Midbrain (tissue), 1 donor: ENCODE data around the gene GLS.
"Not testable (repeated sequence)": the region's sequence is repeated elsewhere in the genome, so short reads cannot be mapped to it uniquely, and the experiment has no call there.

Experiments used
- DNase-seq: peaks from one replicate; lab custom pipeline; 2025; lab: John Stamatoyannopoulos, UW

GLS gene

DNA sequence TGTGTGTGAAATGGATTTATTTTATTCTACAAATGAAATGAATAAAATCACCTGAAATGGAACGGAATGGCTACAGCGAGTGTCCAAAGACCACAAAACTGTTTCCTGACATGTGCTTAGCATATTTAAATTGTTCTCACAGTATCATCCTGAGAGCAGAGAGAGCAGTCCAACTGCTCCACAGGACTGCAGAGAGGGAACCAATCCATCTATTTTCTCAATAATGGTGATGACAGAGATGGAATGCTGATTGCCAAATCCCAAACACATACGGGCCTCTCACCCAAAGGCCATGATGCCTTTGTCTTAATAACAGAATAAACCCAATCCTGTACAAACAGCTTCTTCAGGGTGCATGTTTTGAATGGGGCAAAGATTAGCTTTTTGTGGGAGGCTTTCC is 92.2 kb downstream of the GLS start:
- DNase-seq, result no peak

DNA sequence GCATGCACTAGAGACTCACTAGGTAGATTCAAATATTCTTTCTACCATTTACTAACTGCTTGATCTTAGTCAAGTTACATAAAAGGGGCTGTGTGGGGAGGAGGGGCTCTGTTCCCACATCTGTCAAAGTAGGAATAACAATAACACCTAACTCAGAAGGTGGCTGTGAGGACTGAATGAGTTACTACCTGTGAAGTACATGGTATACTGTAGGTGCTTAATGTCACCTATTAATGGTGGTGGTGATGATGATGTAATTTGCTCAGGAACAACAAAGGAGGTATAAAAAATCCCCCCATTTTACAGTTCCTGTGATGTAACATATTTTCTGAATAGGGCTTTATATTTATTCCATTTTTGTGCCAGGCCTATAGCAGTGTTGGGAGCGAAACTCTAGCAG is 92.6 kb downstream of the GLS start:
- DNase-seq, result no peak

DNA sequence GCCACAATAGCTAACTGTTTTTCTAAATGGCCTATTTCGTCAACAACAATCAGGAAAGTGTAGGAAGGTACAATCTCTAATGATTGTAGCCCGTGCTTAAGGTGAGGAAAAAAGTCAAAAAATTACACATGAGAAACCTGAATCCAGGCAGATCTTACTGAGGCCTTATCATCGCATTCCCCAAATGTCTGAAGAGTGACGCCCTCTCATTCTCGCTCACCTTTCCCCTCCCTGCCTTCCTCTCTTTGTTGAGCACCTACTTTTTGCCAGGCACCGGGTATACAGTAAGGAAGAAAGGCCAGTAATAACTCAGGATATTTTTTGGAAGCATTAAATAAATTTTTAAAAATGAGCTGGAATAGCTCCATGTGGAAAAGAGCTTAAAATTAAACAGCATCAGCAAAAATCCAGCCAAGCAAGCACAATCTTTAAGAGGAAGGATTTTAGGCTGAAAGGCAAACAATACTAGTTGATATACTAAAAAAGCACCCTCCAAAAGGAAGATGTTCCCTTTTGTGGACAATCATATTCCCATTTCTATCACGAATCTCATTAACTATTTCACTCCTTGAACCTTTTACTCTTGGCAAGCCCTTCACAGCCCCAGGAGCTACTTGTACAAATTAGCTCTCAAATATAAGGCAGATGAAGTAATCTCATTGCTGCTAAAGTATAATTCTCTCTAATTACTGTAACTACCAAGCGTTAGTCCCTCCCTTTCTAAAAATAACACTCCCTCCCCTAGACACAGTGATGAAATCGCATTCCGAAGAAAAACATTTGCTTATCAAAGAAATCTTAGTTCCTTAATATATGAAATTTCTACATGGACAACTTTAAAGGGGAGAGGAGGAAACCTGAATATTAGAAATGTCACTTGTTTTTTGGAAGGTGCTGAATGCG is 93.4 kb downstream of the GLS start:
- DNase-seq, result no peak

DNA sequence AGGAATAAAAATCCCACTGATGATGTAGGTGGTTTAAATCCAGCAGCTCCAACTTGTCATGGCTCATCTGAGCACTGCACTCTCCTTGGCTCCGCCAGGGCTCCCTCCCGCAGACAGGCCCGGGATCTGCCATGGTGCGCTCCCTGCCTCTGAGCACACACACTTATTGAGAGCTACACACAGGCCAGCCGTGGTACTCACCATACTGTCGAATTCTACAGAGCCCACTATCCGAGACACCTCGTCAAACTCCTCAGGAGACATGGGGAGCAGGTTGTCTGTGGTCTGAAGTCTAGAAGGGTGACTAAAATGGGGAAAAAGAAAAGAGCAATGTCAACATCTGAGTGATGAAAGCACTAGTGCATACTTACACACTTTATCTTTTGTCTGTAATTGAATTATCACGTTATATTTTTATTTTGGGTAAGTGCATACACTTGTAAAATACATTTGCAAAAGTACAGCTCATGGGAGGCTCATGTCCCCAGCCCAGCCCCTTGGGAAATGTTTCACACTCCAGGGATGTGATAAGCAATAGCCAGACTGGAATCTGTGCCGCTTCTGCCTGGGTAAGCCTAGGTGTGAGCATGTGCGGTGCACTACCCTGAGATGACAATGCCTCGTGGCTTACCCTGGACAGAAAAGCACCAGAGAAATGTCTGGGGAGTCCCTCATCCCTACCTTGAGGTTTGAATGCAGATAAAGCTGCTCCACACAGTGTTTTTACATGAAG is 94.2 kb downstream of the GLS start:
- no peak for DNase-seq

DNA sequence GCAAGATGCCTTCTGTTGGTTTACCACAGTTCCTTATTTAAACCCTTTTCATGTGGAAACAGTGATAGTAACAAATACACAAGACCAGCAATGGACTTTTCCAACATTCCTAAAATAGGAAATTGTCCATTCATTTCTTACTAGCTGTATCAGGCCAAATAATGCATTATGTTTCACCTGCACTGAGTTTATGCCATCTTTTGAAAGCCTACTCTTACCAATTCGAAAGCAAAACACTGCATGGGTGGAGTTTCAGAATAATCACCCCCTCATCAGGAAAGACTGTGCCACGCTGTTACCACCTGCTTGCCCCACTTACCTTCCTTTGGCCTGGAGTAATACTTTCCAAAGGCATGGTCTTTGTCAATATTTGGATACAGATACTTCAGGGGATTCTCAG is 95.9 kb downstream of the GLS start:
- DNase-seq, result no peak

DNA sequence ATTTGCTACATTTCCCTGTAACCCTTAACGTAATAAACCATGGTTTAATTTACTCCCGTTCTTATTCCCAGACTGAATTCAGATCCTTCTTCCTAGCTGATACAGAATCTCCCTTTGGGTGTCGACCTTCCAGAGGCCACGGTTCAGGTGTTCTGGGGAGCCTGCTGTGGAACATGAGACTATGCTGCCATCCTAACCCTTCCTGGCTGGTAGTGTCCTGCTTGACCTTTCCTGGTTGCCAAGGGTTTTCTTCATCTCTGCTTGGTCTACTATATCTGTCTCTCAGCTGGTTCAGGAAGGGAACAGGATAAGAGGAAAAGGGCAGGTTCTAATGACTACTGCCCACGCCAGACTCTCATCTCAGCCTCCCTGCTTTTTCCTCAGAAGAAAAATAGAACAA is 96.9 kb downstream of the GLS start:
- no peak for DNase-seq

DNA sequence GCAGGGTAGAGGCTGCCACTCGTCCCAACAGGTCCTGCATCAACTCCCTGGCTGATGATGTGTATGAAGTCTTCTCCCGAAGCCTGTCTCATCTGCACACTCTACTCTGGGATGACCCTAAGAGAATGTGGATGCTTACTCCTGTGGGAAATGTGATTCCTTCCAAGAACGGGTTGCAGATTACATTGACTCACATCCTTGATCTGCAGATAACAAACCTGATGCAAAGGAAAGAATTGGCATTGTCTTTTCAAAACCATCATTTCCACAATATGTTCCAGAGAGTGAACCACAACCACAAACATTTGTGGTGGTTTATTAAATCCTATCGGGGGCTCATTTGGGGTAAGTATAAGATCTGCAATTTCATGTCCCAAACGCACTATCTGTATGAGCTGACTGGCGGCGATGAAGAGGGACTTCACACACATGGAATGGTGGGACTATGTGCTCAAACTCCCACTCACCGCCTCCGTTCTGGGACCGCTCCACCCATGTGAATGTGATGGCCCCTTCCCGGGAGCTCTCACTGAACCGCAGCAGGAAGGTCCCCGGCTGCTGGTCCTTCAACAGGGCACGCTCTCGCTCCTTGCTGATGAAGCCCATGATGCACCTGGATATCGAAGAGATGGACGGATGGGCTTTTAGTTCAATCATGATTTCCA is 97.9 kb downstream of the GLS start:
- no peak for DNase-seq

DNA sequence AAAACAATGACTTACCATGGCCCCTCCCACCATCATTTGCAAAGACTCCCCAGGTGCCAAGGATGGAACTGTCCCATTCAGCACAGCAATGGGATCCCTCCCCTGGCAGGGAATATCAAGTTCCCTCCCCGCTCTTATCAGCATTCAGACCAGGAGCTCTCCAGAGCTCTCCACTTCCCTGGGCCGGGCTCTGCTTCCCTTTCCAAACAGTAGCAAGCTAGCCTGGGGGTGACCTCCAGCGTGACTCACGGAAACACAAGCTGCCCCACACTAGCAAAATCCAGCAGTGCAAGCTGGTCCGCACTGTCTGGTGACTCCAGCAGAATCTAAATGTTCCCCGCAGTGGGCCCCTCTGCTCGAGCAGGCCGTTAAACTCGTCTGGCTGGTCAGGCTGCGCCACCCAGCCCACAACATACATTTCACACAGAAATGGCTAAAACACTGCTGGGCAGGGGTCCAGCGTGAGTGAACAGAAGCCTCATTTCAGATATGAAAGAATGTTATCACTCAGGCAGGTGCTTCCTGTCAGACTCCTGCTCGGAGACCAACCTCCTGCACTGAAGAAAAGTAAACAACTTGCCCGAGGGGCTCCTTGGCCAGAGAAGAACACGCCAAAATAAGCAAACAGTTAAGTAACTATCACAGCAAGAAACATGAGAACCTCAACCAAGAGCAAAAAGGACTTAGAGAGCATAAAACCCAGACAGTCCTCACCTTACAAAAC is 99.4 kb downstream of the GLS start:
- DNase-seq, result no peak

DNA sequence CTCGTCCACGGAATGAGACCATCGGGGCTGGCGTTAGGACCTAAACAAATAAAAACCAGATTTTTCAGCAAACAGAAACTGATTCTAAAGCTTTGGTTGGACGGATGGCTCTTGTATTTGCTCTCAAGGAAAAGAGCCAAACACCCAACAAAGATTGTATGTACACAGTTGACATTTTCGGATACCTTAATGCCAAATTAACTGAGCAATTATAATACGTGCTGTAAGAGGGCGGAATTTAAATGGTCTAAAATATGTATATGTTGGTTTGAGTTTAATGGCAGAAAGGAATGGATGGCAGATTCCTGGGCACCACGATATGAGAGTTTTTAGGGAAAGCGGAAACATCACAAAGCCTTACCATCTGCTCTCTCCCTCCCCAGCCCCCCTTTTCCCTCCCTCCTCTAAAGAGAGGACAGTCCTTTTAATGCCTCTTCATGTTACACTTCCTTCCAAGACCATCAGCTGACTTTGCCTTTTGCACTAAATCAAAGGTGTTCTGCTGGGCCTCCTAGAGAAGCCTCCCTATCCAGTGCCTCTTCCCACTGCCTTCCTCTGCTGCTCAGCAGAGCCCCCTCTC is 100.1 kb downstream of the GLS start:
- no peak for DNase-seq

DNA sequence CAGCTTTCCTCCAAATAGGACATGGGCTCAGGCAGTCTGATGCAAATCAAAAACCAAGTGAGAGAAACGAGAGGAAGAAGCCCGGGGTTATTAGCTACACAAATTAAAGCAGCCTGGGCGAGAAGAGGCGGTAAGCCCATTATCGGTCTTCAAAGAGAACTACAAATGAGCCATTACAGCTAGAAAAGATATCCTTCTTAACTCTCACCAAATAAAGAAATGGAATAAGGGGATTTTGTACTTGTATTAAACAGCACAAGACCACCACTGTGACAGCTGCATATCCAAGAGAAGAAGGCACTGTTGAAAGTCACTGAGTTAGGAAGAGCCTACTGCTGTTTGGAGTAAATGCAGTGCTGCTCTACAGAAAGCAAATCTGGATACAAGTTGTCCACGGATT is 100.7 kb downstream of the GLS start:
- no peak for DNase-seq

DNA sequence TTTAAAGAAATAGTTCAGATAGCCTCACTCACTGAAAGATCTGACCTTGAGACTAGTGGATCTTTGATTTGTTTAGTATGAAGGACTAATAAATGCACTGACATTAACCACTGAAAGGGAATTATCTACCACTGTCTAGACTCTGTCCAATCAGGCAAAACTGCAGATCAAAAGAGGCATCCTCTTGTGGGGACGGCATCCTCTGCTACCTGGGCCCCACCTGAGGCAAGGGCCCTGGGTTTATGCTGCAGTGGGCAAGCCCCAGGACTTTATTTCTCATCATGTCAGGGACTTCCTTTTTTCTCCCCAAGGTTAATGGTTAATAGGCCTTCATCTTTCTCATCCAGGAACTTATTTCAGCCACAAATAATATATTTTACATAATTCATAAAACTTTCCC is 101.1 kb downstream of the GLS start:
- DNase-seq, result no peak

DNA sequence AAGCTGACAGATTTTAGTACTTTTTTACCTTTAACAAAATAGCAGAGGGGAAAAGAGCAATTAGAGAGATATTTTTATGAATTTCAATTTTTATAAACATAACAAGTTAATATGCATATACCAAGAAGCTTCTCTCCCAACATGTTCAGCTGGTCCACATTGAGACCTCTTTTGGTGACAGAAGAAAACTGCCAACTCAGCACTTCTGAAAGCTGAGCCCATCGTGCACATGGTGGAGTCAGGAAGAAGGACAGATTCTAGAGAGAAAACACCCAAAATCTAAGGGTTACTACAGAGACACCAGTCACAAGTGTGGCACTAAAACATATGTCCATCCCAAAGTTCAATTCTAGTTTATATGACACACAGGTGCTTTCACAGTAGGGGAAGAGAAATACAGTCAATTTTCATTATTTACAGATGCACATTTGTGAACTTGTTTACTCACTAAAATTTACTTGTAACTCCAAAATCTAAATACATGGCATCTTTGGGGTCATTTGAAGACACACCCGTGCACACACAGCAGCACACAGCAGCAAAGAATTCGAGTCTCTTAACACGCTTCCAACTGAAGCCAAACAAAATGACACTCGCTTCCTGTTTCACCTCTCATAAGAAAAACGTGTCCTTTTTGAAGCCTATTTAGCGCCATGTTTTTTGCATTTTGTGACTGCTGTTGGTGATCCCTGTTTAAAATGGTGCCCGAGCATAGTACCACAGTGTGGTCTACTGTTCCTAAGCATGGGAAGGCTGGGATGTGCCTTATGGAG is 101.8 kb downstream of the GLS start:
- no peak for DNase-seq

DNA sequence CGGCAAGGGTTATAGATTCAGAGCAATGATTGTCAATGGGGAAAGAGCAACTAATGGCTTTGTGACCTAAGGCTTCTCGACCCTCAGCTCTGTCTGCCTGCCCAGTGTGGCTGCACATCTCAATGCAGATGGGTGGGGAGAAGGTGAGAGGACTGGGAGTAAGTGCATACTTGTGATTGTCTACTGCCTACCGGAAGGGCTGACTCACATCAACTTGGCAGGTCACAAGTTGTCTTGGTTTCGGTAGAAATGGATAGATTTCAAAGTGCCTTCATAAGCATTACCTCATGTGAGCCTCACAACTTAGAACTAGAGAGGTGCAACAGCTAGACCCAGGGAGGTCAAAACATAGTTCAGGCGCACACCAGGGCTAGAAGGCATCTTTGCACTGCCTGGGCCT is 104.0 kb downstream of the GLS start:
- no peak for DNase-seq

DNA sequence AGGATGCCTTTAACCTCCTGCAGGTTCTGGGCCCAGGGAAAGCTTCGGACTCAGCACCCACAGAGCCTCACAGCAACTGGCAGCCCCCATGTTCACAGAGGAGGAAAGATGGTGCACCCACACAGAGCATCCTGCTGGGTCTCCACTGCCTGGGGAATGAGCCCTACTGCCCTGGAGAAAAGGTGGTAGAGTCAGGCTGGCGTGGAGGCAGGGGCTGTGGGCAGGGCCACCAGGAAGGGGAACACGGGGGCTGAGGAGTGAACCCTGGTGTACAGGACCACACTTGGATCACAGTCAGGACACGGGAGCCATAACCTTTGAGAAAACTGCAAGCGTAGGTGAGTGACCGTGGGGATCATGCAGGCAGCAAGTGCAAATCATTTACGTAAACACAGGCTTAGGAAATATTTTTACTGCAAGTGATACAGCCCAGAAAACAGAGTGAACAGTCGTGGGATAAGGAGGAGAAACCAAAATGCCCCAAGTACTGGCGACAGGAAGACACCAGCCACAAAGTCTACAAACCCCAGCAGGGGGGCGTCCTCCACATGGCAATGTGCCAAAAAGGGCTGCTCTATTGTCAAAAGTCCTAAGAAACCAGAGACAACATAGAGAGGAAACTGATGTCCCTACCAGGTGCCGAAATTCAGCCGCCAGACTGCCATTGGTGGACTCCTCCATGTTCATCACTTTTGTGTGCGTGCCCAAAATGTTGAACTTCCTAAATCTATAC is 105.8 kb downstream of the GLS start:
- no peak for DNase-seq

DNA sequence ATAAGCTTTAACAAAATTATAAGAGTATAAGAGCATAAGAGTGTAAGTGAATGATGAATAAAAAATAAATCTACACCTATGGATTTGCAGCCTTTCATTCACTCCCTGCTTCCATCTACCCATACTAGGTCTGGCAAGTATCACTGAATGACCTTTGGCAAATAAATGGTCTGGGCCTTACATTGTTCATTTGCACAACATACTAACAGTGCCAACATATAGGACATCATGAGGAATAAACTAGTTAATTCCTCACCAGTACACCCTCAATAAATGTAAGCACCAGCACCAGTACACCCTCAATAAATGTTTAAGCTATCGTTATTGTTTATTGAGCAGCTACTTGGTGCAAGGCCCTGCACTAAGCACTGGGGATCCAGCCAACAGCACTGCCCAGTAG is 106.5 kb downstream of the GLS start:
- DNase-seq, result no peak

DNA sequence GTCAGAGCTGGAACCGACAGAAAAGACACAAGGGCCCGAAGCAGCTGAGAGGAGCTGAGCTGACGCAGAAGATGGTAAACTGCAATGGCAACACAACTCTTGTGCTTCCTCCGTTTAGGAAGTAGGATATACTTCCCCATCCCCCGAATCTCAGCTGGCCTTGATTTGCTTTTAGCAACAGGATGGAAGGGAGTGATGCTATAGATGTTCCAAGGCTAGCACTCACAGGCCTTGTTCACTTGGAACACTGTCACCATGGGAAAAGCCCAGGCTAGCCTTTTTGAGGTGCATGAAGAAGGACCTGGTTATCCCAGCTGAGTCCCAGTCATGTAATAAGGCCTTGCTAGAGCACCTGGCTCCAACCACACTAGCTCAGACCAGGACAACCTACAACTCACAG is 107.3 kb downstream of the GLS start:
- no peak for DNase-seq

DNA sequence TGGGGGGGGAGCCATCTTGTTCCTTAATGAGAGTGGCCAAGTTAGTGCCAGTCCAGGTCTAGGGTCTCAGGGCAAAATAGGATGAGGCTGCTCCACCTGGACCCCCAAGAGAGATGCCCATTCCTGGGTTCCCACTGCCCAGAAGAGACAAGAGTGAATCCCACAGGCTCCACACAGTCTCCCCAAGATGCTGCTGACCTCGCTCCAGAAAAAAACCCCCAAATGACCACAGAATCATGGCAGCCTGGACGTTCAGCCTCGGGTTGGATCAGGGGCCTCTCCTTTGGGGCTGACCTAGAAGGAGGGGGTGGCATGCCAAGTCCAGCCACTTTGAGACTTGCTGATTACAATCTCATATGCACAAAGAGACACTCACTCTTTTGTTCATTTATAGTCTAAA is 108.3 kb downstream of the GLS start:
- no peak for DNase-seq

DNA sequence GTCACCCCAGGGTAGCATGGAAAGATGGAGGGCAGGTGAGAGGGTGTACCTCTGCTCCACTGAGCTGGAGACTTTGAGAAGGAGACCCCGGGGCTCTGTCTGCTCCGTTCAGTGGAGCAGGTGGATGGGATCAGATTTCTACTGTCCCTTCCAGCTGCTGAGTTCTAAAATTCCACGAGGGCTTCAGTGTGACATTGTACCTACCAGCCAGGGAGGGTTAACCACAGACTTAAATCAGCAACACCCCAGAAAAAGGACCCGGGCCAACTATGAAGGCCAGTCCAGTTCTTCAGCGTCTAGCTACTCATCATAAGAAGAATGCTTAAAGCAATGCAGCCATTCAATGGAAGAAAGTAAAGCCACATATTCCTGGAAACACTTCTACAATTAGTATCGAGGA is 109.5 kb downstream of the GLS start:
- no peak for DNase-seq

DNA sequence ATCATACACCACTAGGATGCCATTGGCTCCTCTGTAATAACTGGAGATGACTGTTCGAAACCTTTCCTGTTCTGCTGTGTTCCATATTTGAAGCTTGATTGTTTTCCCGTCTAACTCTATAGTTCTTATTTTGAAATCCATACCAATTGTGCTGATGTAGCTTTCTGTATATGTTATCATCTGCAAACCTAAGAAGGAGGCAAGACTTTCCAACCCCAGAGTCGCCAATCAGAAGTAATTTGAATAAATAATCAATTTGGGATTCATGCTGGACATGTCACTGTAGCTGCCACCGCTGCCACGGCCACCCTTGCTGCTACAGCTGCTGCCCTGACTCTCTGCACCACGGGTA is 112.6 kb downstream of the GLS start:
- DNase-seq, result no peak

DNA sequence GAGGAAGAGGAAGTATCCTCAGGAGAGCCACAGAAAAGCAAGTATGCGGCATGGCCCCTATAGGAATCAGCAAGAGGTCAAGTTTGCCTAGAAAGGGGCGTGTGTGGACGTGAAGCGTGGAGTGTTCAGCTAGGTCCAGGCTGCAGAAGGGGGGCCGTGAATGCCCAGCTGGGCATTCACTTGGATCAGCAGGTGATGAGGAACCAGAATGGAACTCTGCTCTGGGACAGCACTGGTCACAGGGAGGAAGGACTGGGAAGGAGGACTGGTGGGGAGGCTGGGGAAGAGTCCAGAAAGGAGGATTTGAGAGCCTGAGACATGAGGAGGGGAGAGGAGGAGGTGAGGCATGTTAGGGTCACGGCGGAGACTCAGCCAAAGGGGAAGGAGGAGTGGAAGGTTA is 113.5 kb downstream of the GLS start:
- DNase-seq, result no peak

DNA sequence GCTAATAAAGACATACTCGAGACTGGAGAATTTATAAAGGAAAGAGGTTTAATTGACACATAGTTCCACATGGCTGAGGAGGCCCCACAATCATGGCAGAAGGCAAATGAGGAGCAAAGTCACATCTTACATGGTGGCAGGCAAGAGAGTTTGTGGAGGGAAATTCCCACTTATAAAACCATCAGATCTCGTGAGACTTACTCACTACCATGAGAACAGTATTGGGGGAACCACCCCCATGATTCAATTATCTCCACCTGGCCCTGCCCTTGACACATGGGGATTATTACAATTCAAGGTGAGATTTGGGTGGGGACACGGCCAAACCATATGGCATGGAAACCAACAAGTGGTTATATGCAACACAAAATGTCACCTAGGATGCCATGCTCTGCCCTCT is 114.7 kb downstream of the GLS start:
- DNase-seq, result not testable (repeated sequence)
